Gastrocnemius medialis (tissue), 4 donors: Measurements from ENCODE around the gene SPON1.

Experiments used
- CTCF ChIP-seq, 5 experiments: fragments of 450-650 bp in 3 of 5; fragments of 200-600 bp in 2 of 5; sonication (generic) in 2 of 5; IDR thresholded peaks in 4 of 5; conservative IDR thresholded peaks in 1 of 5; 1 replicate in 4 of 5; 2 replicates in 1 of 5; pipeline ENCODE4 v1.5.1; 2016 to 2019; ENCODE audit warnings: antibody characterized with exemption in 5 of 5, mild to moderate bottlenecking in 3 of 5, moderate library complexity in 3 of 5
- POLR2A ChIP-seq, 2 donors: fragments of 450-650 bp; IDR thresholded peaks; one replicate each; pipeline ENCODE4 v1.6.1; 2017; ENCODE audit warnings: antibody characterized with exemption in 2 of 2, mild to moderate bottlenecking in 2 of 2, moderate library complexity in 2 of 2

DNA sequence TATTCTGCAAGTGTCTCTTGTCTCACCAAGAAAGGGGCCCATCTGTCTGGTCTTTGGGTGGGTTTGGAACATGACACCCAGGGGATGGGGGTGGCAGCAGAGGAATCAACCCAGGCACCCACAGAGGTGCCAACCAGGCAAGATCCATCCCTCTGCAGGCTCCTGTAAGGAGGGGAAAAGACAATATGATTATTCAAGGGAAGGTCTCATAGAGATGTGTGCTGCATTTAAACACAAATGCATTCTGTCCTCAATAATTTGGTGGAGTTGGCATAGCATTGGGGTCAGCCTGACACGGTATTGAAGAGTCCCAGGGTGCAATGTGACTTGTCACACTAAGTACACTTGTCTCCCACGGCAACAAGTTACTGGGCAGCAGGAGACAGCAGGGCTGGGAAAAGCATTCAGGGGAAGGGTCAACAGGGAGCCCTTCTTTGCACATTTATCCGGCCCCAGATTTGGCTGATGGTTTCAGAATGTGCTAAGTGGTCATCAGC is 33.1 kb upstream of the SPON1 start:
- TF ChIP-seq CTCF (IDR thresholded peaks at IDR 0.05 in 4 of 5, conservative IDR thresholded peaks at IDR 0.05 in 1 of 5) (no peak), POLR2A (IDR thresholded peaks at IDR 0.05) (no peak)
